GM21619 (cell line): ENCODE data around the gene NGLY1.

ENCODE experiments used
- ATAC-seq: cut with Tn5 transposase; IDR thresholded peaks from one replicate; pipeline ENCODE4 v1.9.1; 2021; ENCODE audit not compliant: unreplicated experiment

Gene NGLY1

GRCh38 chr3:25713341-25713985 is 69.8 kb downstream of the NGLY1 start:
- no peak for ATAC-seq

GRCh38 chr3:25711090-25711489 is 72.2 kb downstream of the NGLY1 start:
- no peak for ATAC-seq

DNA sequence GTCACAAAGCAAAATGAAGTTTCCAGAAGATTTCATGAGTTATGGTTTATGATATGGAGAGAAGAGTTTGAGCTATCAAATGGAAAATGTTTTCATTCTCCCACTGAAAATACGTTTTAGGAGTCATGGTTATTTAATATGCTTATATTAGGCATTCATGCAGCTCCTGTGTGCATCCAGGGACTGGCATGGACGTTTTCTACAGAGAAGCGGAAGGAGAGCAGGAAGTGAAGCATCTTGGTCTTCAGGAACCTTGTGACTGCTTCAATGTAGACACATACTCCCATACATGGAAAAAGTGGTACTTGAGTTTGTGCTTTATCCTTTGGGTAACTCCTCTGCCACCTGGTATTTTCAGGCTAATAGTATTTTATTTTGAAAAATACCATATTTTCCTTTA is 75.2 kb downstream of the NGLY1 start:
- ATAC-seq, result no peak

- no peak for ATAC-seq
Measured at GRCh38 chr3:25707268-25707926, 75.8 kb downstream of the NGLY1 start.

DNA sequence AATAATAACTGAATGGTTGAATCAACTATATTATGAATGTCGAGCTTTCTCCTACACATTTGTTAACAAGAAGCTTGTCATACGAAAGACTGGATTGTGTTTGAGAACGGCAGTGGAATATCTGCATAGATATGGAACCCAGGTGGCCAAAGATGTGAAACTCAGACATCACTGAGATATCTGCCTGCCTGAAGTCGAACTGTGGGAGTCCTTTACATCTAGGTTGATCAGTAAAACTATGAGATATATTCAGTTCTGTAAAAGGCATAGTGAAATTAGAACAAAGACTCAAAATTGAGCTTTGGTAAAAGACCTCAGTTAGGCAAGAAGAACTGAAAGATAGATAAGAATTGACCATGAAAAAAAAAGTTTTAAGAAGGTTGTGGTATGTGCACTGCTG is 77.0 kb downstream of the NGLY1 start:
- no peak for ATAC-seq

- ATAC-seq, result no peak
Measured at GRCh38 chr3:25697553-25697952, 85.7 kb downstream of the NGLY1 start.

GRCh38 chr3:25695731-25696420 is 87.4 kb downstream of the NGLY1 start:
- no peak for ATAC-seq

DNA sequence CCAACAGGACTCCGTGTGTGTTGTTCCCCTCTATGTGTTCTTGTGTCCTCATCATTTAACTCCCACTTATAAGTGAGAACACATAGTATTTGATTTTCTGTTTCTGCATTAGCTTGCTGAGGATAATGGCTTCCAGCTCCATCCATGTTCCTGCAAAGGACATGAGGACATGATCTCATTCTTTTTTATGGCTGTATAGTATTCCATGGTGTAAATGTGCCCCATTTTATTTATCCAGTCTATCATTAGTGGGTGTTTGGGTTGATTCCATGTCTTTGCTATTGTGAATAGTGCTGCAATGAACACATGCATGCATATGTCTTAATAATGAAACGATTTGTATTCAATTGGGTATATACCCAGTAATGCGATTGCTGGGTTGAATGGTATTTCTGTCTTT is 90.0 kb downstream of the NGLY1 start:
- ATAC-seq, result no peak

DNA sequence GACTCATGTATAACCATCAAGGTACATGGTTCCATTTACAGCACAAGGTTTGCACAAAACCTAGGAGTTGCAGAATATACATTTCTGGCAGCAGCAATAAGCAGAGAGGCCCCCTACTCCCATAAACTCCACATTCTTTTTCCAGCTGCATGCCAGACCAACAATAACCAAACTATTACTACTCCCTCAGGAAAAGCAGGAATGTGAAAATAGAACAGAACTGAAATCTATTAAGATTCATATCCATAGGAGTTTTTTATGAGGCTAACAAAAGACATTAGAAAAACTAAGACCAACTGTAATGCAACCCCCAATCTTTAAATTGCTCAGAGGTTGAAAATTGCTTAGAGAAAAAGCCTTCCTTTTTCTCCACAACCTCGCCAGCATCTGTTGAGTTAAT is 90.9 kb downstream of the NGLY1 start:
- no peak for ATAC-seq

- no peak for ATAC-seq
Measured at GRCh38 chr3:25690768-25691533, 92.3 kb downstream of the NGLY1 start.

- no peak for ATAC-seq
Measured at GRCh38 chr3:25689226-25689625, 94.0 kb downstream of the NGLY1 start.

GRCh38 chr3:25687742-25688141 is 95.5 kb downstream of the NGLY1 start:
- ATAC-seq, result no peak

- ATAC-seq, result no peak
Measured at GRCh38 chr3:25686766-25687165, 96.5 kb downstream of the NGLY1 start.

- no peak for ATAC-seq
Measured at GRCh38 chr3:25683882-25684281, 99.4 kb downstream of the NGLY1 start.

DNA sequence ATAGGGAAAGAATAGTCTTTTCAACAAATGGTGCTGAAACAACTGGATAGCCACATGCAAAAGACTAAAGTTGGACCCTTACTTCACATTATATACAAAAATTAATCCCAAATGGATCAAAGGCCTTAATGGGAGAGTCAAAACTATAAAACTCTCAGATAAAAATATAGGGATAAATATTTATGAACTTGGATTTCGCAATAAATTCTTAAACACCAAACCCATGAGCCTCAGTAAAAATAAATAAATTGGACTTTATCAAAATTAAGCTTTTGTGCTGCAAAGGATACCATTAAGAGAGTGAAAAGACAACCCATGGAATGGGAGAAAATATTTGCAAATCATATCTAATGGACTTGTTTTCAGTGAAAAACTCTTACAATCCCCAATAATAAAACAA is 99.8 kb downstream of the NGLY1 start:
- ATAC-seq, result no peak

DNA sequence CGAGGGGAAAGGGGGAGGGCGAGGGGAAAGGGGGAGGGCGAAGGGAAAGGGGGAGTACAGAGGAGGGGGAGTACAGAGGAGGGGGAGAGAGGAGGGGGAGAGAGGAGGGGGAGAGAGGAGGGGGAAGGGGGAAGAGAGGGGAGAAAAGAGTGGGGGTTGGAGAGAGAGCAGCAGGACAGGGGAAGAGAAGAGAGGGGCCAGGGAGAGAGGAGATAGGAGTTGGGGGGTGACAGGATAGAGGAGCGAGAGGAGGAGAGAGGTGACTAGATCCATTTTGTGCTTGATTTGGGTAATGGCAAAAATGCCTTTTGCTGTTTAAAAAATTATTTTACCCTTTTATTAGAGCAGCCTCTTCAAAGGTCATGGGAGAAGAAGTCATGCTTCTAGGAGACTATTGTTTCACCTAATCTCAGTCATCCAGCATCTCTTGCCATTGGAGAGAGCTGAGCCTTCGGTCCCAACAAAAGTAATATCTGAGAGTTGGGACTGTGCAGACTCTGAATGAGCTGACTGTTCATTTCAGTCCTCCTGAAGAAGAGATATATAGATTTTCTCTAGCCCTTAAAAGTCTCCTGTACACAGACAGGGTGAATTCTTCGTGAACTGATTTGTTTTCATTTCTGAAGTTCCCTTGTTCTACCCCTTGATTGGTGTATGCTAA is 103.5 kb downstream of the NGLY1 start:
- ATAC-seq, result no peak

DNA sequence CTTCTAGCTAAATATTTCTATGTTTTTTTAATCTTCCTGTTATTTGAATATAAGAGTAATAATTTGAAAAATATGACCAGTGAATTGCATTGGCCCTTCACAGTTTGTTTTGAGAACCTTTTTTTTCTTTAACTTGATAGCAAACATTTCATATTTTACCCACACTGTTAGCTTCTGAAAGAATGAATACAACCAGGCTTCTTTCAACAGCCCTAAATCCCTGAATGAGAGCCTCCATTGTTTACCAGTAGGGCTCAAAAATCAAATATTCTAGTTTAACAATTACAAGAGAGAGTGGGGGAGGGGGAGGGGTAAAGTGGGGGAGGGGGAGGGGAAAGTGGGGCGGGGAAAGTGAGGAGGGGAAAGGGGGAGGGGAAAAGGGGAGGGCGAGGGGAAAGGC is 104.1 kb downstream of the NGLY1 start:
- no peak for ATAC-seq

GRCh38 chr3:25678581-25678980 is 104.7 kb downstream of the NGLY1 start:
- ATAC-seq, result no peak

- no peak for ATAC-seq
Measured at GRCh38 chr3:25677121-25677520, 106.1 kb downstream of the NGLY1 start.

DNA sequence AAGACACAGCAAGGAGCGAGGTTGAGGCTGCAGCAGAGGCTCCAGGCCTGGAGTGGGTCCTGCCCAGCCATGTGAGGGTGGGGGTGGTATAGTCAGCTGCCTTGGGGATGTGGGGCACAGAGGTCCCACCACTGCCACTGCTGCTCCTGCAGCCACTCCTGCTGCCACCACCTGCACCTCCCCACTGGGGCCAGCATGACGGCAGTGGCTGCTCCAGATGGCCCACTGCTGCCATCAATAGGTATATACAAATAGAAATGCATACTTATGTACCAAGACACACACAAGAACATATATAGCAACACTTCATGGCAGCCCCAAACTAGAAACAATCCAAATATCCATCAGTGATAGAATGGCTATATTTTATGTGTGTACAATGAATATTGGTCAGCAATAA is 108.6 kb downstream of the NGLY1 start:
- ATAC-seq, result no peak

DNA sequence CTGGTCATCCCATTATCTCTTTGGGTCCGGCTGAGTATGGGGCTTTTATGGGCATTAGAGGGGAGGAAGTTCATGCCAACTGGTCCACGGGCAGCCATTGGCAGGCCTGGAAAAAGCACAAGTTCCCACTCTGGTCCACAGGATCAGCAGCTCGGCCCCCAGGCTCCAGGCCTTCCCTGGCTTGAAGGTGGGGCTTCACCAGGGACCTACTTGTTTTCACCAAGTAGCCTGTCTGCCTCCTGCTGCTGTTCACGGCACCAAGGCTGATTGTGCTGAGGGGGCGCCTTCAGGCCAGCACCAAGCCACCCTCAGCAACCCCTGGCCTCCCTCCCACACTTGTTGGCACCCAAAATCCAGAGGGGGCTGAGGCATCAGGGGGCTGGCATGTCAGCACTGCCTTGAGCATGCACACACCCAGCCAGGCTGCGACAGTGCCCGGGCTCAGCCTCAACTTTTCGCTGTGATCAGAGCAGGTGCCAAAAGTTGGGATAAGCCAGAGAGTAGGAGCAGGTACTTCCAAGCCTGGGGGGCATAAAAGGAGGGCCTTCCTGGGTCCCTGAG is 109.4 kb downstream of the NGLY1 start:
- ATAC-seq, result no peak
